ENCODE results near the gene RBP7.

DNA sequence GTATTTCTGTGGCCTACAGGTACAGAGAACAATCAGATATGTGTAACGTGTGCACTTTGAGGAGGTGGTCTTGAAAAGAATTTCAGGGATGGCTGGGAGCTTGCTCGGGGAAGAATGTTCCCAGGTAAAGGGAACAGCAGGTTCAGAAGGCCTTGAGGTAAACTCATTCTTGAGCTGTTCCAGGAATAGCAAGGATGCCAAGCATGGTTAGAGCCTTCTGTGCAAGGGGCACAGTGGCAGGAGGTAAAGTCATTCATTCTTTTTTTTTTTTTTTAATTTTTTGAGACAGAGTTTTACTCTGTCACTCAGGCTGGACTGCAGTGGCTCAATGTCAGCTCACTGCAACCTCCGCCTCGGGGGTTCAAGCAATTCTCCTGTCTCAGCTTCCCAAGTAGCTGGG, 45.7 kb downstream of the RBP7 start:
- TF ChIP-seq, protein P1, sequence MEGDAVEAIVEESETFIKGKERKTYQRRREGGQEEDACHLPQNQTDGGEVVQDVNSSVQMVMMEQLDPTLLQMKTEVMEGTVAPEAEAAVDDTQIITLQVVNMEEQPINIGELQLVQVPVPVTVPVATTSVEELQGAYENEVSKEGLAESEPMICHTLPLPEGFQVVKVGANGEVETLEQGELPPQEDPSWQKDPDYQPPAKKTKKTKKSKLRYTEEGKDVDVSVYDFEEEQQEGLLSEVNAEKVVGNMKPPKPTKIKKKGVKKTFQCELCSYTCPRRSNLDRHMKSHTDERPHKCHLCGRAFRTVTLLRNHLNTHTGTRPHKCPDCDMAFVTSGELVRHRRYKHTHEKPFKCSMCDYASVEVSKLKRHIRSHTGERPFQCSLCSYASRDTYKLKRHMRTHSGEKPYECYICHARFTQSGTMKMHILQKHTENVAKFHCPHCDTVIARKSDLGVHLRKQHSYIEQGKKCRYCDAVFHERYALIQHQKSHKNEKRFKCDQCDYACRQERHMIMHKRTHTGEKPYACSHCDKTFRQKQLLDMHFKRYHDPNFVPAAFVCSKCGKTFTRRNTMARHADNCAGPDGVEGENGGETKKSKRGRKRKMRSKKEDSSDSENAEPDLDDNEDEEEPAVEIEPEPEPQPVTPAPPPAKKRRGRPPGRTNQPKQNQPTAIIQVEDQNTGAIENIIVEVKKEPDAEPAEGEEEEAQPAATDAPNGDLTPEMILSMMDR (IDR thresholded peaks at IDR 0.05; ENCODE audit: low read length), result no peak
- TF ChIP-seq EZH2 (optimal IDR thresholded peaks at IDR 0.05; ENCODE audit: low read depth, low read length) (no peak), EZH2phosphoT487 (IDR thresholded peaks at IDR 0.05; ENCODE audit: low read length) (no peak)
